C4-2B (cell line): ENCODE measurements around the gene SPRED2.

Experiments used
- H3K27ac ChIP-seq: fragments of 450-650 bp; 2 replicates; pipeline ENCODE4 v1.5.1; 2017
- ZFX ChIP-seq: fragments of 450-650 bp; IDR thresholded peaks from 2 replicates; pipeline ENCODE4 v1.6.1; 2017
- TF ChIP-seq, protein P1 (sequence below): fragments of 450-650 bp; conservative IDR thresholded peaks from 2 replicates; pipeline ENCODE4 v1.5.1; 2017; ENCODE audit warnings: mild to moderate bottlenecking

SPRED2 gene

GRCh38 chr2:65366595-65367125 lies 65.7 kb downstream of the SPRED2 start:
- H3K27ac ChIP-seq = peak overlapping the region; percentile 62; the same call in 1 of the 2 replicates
- TF ChIP-seq, protein P1, sequence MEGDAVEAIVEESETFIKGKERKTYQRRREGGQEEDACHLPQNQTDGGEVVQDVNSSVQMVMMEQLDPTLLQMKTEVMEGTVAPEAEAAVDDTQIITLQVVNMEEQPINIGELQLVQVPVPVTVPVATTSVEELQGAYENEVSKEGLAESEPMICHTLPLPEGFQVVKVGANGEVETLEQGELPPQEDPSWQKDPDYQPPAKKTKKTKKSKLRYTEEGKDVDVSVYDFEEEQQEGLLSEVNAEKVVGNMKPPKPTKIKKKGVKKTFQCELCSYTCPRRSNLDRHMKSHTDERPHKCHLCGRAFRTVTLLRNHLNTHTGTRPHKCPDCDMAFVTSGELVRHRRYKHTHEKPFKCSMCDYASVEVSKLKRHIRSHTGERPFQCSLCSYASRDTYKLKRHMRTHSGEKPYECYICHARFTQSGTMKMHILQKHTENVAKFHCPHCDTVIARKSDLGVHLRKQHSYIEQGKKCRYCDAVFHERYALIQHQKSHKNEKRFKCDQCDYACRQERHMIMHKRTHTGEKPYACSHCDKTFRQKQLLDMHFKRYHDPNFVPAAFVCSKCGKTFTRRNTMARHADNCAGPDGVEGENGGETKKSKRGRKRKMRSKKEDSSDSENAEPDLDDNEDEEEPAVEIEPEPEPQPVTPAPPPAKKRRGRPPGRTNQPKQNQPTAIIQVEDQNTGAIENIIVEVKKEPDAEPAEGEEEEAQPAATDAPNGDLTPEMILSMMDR = no peak
- no peak for TF ChIP-seq ZFX

- TF ChIP-seq, protein P1 = no peak
- no peak for TF ChIP-seq ZFX
- no peak overlapping the region for H3K27ac ChIP-seq
Measured at GRCh38 chr2:65364986-65365733, 67.2 kb downstream of the SPRED2 start.

- TF ChIP-seq, protein P1 = no peak
- no peak for TF ChIP-seq ZFX
- H3K27ac ChIP-seq = no peak overlapping the region; the same call in 1 of the 2 replicates
Measured at GRCh38 chr2:65363879-65364666, 68.3 kb downstream of the SPRED2 start.

DNA sequence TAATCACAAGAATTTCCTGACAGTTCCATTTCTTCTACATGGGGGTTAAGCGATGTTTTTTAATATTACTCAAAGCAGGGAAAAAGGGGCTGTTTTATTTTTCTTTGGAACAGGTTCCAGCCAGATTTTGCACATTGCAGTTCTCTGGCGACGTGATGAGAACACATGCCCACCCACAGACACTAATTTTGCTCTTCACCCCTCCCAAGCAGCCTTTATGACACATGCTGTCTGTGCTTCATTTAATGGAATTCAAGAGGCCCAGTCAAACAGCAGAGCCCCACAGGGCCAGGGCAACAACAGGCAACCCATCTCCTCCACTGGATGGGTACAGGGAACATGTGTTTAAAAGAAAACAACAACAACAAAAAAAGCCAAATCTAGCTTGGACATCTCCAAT lies 70.8 kb downstream of the SPRED2 start:
- peak overlapping the region; percentile 72; the same call in 1 of the 2 replicates for H3K27ac ChIP-seq
- TF ChIP-seq, protein P1 = no peak
- TF ChIP-seq ZFX = no peak

GRCh38 chr2:65360441-65360840 lies 72.0 kb downstream of the SPRED2 start:
- H3K27ac ChIP-seq = no peak overlapping the region
- TF ChIP-seq, protein P1 = no peak
- no peak for TF ChIP-seq ZFX

GRCh38 chr2:65358678-65359400 lies 73.6 kb downstream of the SPRED2 start:
- no peak overlapping the region for H3K27ac ChIP-seq
- TF ChIP-seq, protein P1 = no peak
- TF ChIP-seq ZFX = no peak
